Fibroblast of pulmonary artery (primary cell): Measurements from ENCODE around the gene PDE7B.

Experiments used
- DNase-seq: peaks from one replicate; pipeline ENCODE4 v3.0.0-alpha.2; 2010; ENCODE audit warnings: low read depth
- H3K4me3 ChIP-seq: replicated peaks from 2 replicates; pipeline ENCODE4 v1.5.1; 2011; ENCODE audit warnings: low read depth, mild to moderate bottlenecking, control low read depth, low read length, moderate library complexity
- CTCF ChIP-seq: IDR thresholded peaks from 2 replicates; pipeline ENCODE4 v1.5.1; 2011; ENCODE audit warnings: mild to moderate bottlenecking, control low read depth, low read length, inconsistent platforms; ENCODE audit errors: missing control alignments

The PDE7B gene

GRCh38 chr6:135972150-135972549, 120.6 kb downstream of the PDE7B start:
- DNase-seq, result no peak
- TF ChIP-seq CTCF, result no peak
- no peak overlapping the region for H3K4me3 ChIP-seq

GRCh38 chr6:135972586-135972985, 121.1 kb downstream of the PDE7B start:
- TF ChIP-seq CTCF, result no peak
- no peak for DNase-seq

GRCh38 chr6:135974426-135974825, 122.9 kb downstream of the PDE7B start:
- H3K4me3 ChIP-seq, result no peak overlapping the region
- DNase-seq, result peak; percentile 15
- no peak for TF ChIP-seq CTCF

More at GRCh38 chr6:135972586-135972985, 121.1 kb downstream of the PDE7B start:
- no peak overlapping the region for H3K4me3 ChIP-seq

GRCh38 chr6:135976585-135976984, 125.1 kb downstream of the PDE7B start:
- DNase-seq, result no peak
- no peak overlapping the region for H3K4me3 ChIP-seq

GRCh38 chr6:135983093-135983492, 131.6 kb downstream of the PDE7B start:
- H3K4me3 ChIP-seq, result no peak overlapping the region
- DNase-seq, result no peak
- TF ChIP-seq CTCF, result no peak

More at GRCh38 chr6:135976585-135976984, 125.1 kb downstream of the PDE7B start:
- TF ChIP-seq CTCF, result no peak

GRCh38 chr6:135983718-135984343, 132.3 kb downstream of the PDE7B start:
- peak; percentile 60 for DNase-seq
- H3K4me3 ChIP-seq, result no peak overlapping the region
- no peak for TF ChIP-seq CTCF

GRCh38 chr6:135985471-135985870, 134.0 kb downstream of the PDE7B start:
- no peak for TF ChIP-seq CTCF
- no peak overlapping the region for H3K4me3 ChIP-seq
- DNase-seq, result peak; percentile 45
